H1 (cell line): ENCODE results near the gene DDA1. TPM values are rescaled to one million over a fixed set of nuclear protein-coding genes. Genes with fewer than 3 reads are reported as not detected.

Source experiments
- CTCF ChIA-PET: fragments of 300-600 bp; sonication (Branson Sonifier 250); formaldehyde crosslinking; loops from one replicate; lab custom pipeline; 2021; ENCODE audit not compliant: partially characterized antibody; lab: Charles Lee
- POLR2A ChIA-PET: fragments of 300-600 bp; sonication (Branson Sonifier 250); formaldehyde crosslinking; loops from one replicate; lab custom pipeline; 2021; ENCODE audit warnings: inconsistent platforms; ENCODE audit not compliant: partially characterized antibody; lab: Charles Lee
- DNase-seq, 2 experiments: peaks; one replicate each; pipeline versions ENCODE4 v3.0.0 to v3.0.0-alpha.2; 2010 to 2022; ENCODE audit warnings: low spot score in 2 of 2, low read depth in 1 of 2, mixed read lengths in 1 of 2
- FAIRE-seq: peaks from 2 replicates; lab custom pipeline; 2011; peaks lifted over from hg19 to GRCh38; lab: Jason Lieb, UNC
- H2AFZ ChIP-seq: 2 replicates; pipeline ENCODE4 v1.8.1; 2012; ENCODE audit warnings: low read length, inconsistent platforms
- H2AK5ac ChIP-seq: 2 replicates; pipeline ENCODE4 v1.6.1; 2013; ENCODE audit warnings: low read depth, low read length
- H2BK120ac ChIP-seq: replicated peaks from 2 replicates; pipeline ENCODE3; 2013; ENCODE audit warnings: low read depth, low read length, inconsistent platforms
- H2BK12ac ChIP-seq: 2 replicates; pipeline ENCODE4 v1.6.1; 2013; ENCODE audit warnings: low read depth, low read length
- H2BK15ac ChIP-seq: 2 replicates; pipeline ENCODE4 v1.6.1; 2013; ENCODE audit warnings: low read length
- H2BK20ac ChIP-seq: 2 replicates; pipeline ENCODE4 v1.6.1; 2013; ENCODE audit warnings: low read length
- H2BK5ac ChIP-seq: 2 replicates; pipeline ENCODE4 v1.6.1; 2013; ENCODE audit warnings: low read depth, low read length
- H3K14ac ChIP-seq: 2 replicates; pipeline ENCODE4 v1.6.1; 2013; ENCODE audit warnings: inconsistent platforms; ENCODE audit not compliant: insufficient read length
- H3K18ac ChIP-seq: 2 replicates; pipeline ENCODE4 v1.6.1; 2013; ENCODE audit warnings: low read length; ENCODE audit errors: extremely low read depth
- H3K23ac ChIP-seq: 2 replicates; pipeline ENCODE4 v1.6.1; 2013; ENCODE audit warnings: inconsistent platforms; ENCODE audit not compliant: insufficient read length
- H3K23me2 ChIP-seq: 2 replicates; pipeline ENCODE4 v1.6.1; 2013; ENCODE audit warnings: low read depth, low read length
- H3K27ac ChIP-seq: 2 replicates; pipeline ENCODE4 v1.6.1; 2011; ENCODE audit warnings: low read depth, low read length, inconsistent platforms
- H3K27me3 ChIP-seq, 4 experiments: replicated peaks in 1 of 4; 1 replicate in 1 of 4; 2 replicates in 3 of 4; pipeline versions ENCODE4 v1.6.1 to v1.8.1; 2011 to 2013; ENCODE audit warnings: low read length in 3 of 4, mild to moderate bottlenecking in 3 of 4, inconsistent platforms in 2 of 4, mixed read lengths in 2 of 4, moderate library complexity in 1 of 4; ENCODE audit not compliant: control insufficient read depth in 3 of 4, insufficient read depth in 3 of 4; ENCODE audit errors: extremely low read depth in 1 of 4
- H3K36me3 ChIP-seq, 4 experiments: 2 replicates each; pipeline versions ENCODE4 v1.6.1 to v1.8.1; 2011 to 2013; ENCODE audit warnings: mild to moderate bottlenecking in 4 of 4, low read length in 3 of 4, moderate library complexity in 2 of 4, control low read depth in 1 of 4, inconsistent platforms in 1 of 4; ENCODE audit not compliant: insufficient read depth in 4 of 4, control insufficient read depth in 2 of 4
- H3K4ac ChIP-seq: replicated peaks from 2 replicates; pipeline ENCODE3; 2013; ENCODE audit warnings: low read length, low read depth, mixed read lengths, inconsistent platforms; ENCODE audit not compliant: insufficient read length
- H3K4me1 ChIP-seq, 4 experiments: replicated peaks in 1 of 4; 1 replicate in 1 of 4; 2 replicates in 3 of 4; pipeline versions ENCODE4 v1.6.1 to v1.8.1; 2011 to 2013; ENCODE audit warnings: low read length in 3 of 4, inconsistent platforms in 2 of 4, mixed read lengths in 1 of 4; ENCODE audit not compliant: insufficient read depth in 4 of 4, control insufficient read depth in 3 of 4
- H3K4me2 ChIP-seq, 2 experiments: 2 replicates each; pipeline versions ENCODE4 v1.6.1 to v1.8.1; 2011 to 2013; ENCODE audit warnings: low read depth in 2 of 2, low read length in 2 of 2, control low read depth in 1 of 2, inconsistent platforms in 1 of 2, mild to moderate bottlenecking in 1 of 2; ENCODE audit not compliant: insufficient read depth in 1 of 2
- H3K4me3 ChIP-seq, 4 experiments: fragments of 200-600, 300-600 bp in 1 of 4; sonication (generic), shearing (Covaris generic), sonication (Bioruptor Twin) in 1 of 4; 2 replicates each; pipeline versions ENCODE4 v1.5.1 to v1.8.1; 2011 to 2016; ENCODE audit warnings: low read length in 4 of 4, low read depth in 3 of 4, control low read depth in 2 of 4, inconsistent platforms in 2 of 4, mild to moderate bottlenecking in 2 of 4, mixed read lengths in 1 of 4, moderate library complexity in 1 of 4; ENCODE audit not compliant: insufficient read depth in 2 of 4; ENCODE audit errors: extremely low read depth in 1 of 4
- H3K56ac ChIP-seq: replicated peaks from 2 replicates; pipeline ENCODE3; 2013; ENCODE audit warnings: low read depth, mild to moderate bottlenecking, mixed read lengths, low read length, inconsistent platforms; ENCODE audit not compliant: insufficient read length
- H3K79me1 ChIP-seq: 2 replicates; pipeline ENCODE4 v1.6.1; 2013; ENCODE audit warnings: low read depth, low read length, control low read depth
- H3K79me2 ChIP-seq, 2 experiments: 2 replicates each; pipeline versions ENCODE4 v1.6.1 to v1.8.1; 2012 to 2013; ENCODE audit warnings: low read length in 2 of 2, mild to moderate bottlenecking in 2 of 2, inconsistent platforms in 1 of 2; ENCODE audit not compliant: insufficient read depth in 2 of 2, control insufficient read depth in 1 of 2
- H3K9ac ChIP-seq, 4 experiments: replicated peaks in 1 of 4; 1 replicate in 1 of 4; 2 replicates in 3 of 4; pipeline versions ENCODE4 v1.6.1 to v1.8.1; 2011 to 2013; ENCODE audit warnings: low read depth in 3 of 4, low read length in 3 of 4, control low read depth in 2 of 4, mild to moderate bottlenecking in 2 of 4, moderate library complexity in 2 of 4, inconsistent platforms in 1 of 4; ENCODE audit errors: extremely low read depth in 1 of 4
- H3K9me3 ChIP-seq, 2 experiments: 2 replicates each; pipeline versions ENCODE4 v1.6.1 to v1.8.1; 2012 to 2013; ENCODE audit warnings: mild to moderate bottlenecking in 2 of 2, moderate library complexity in 2 of 2, control low read depth in 1 of 2, inconsistent platforms in 1 of 2, low read depth in 1 of 2, low read length in 1 of 2, mixed read lengths in 1 of 2; ENCODE audit not compliant: insufficient read depth in 2 of 2
- H4K20me1 ChIP-seq, 2 experiments: replicated peaks in 1 of 2; 2 replicates each; pipeline versions ENCODE3 to v1.8.1; 2011 to 2013; ENCODE audit warnings: inconsistent platforms in 2 of 2, low read length in 2 of 2, mild to moderate bottlenecking in 1 of 2; ENCODE audit not compliant: insufficient read depth in 2 of 2, control insufficient read depth in 1 of 2
- H4K5ac ChIP-seq: 2 replicates; pipeline ENCODE4 v1.6.1; 2013; ENCODE audit warnings: low read length, low read depth, mixed read lengths, inconsistent platforms; ENCODE audit not compliant: insufficient read length
- H4K8ac ChIP-seq: 2 replicates; pipeline ENCODE4 v1.8.0; 2013; ENCODE audit warnings: mild to moderate bottlenecking, moderate library complexity, low read length, inconsistent platforms; ENCODE audit not compliant: insufficient read depth; ENCODE audit errors: extremely low read depth
- H4K91ac ChIP-seq: replicated peaks from 2 replicates; pipeline ENCODE3; 2013; ENCODE audit warnings: low read length, mixed read lengths, inconsistent platforms; ENCODE audit not compliant: insufficient read length
- ATF2 ChIP-seq: IDR thresholded peaks from 2 replicates; pipeline ENCODE4 v1.6.1; 2012; ENCODE audit warnings: low read length, inconsistent platforms
- HDAC6 ChIP-seq: IDR thresholded peaks from one replicate; pipeline ENCODE4 v1.7.1; 2012; ENCODE audit warnings: low read depth, mild to moderate bottlenecking, inconsistent platforms, low read length, moderate library complexity
- KDM1A ChIP-seq: fragments of 200-600, 300-600 bp; sonication (generic); IDR thresholded peaks from 2 replicates; pipeline ENCODE4 v1.7.1; 2016; ENCODE audit warnings: mild to moderate bottlenecking, low read length, borderline replicate concordance
- SAP30 ChIP-seq: fragments of 300-600 bp; sonication (generic); IDR thresholded peaks from 2 replicates; pipeline ENCODE4 v1.7.1; 2012; ENCODE audit warnings: low read length, moderate library complexity, mild to moderate bottlenecking, inconsistent platforms; ENCODE audit not compliant: insufficient read depth, insufficient replicate concordance
- SP2 ChIP-seq: IDR thresholded peaks from 2 replicates; pipeline ENCODE4 v1.6.1; 2012; ENCODE audit warnings: mild to moderate bottlenecking, low read length, inconsistent platforms
- TEAD4 ChIP-seq: IDR thresholded peaks from 2 replicates; pipeline ENCODE4 v1.6.1; 2012; ENCODE audit warnings: low read depth, low read length, inconsistent platforms, mixed read lengths
- WGBS, 2 experiments: shearing (Covaris generic) in 1 of 2; methylation state at CpG; one replicate each; pipeline versions ENCODE4 v1.1.6 to v1.1.7; 2013 to 2015; ENCODE audit warnings: low lambda C conversion rate in 2 of 2, mixed read lengths in 2 of 2, inconsistent platforms in 1 of 2, low coverage in 1 of 2, missing lambda C conversion rate in 1 of 2; ENCODE audit not compliant: insufficient replicate concordance in 2 of 2, insufficient coverage in 1 of 2, insufficient read length in 1 of 2; ENCODE audit errors: extremely low coverage in 1 of 2, missing lambda C conversion rate in 1 of 2; 5-methylcytosine and 5-hydroxymethylcytosine counted together
- polyA plus RNA-seq, 7 experiments: library from polyadenylated mRNA; depleted of rRNA in 3 of 7; stranded (reverse) in 5 of 7; unstranded in 2 of 7; fragments of >200 nt in 5 of 7; fragments of 200-250 nt in 2 of 7; gene quantifications; 1 replicate in 5 of 7; 2 replicates in 1 of 7; 4 replicates in 1 of 7; pipeline versions ENCODE4 v1.2.1 to v1.2.3, GENCODE V29; 2011 to 2013; ENCODE audit warnings: missing spikeins in 2 of 7, mixed read lengths in 2 of 7
- total RNA-seq: library from RNA; stranded (reverse); fragmentation: NEBNext Ultra II Directional; extraction: Animal tissue kit (Norgen Biotek cat#: 25700); gene quantifications from 2 replicates; pipeline ENCODE4 v1.2.1, GENCODE V29; 2021

Gene DDA1
- total and polyA plus RNA-seq, 2 of the 8 experiments (the other 6 are each of a cell fraction or from before 2014, with no cell fraction given) = 29.2 to 34.5 TPM

- DNase-seq (no peak), FAIRE-seq (no peak)
- Histone ChIP-seq H3K9me3 (peaks cover 0 to 3% of the 10 kb centered on the region in 2 experiments; a peak in 1 of 4 replicates), H4K20me1 (peaks cover 1 to 8% of the 10 kb centered on the region in 2 experiments), H3K23me2 (peaks cover 3% of the 10 kb centered on the region; the same call in 1 of the 2 replicates), H3K4me3 (no peak overlapping the region), H3K4me1 (peaks cover 12 to 21% (median 14%) of the 10 kb centered on the region in 4 experiments), H2AK5ac (no peak overlapping the region), H2BK15ac (no peak overlapping the region), H3K4me2 (no peak overlapping the region; a peak in 1 of 4 replicates), H3K27me3 (no peaks in the 10 kb centered on the region), H2BK120ac (no peak overlapping the region), H3K79me1 (peaks cover 4% of the 10 kb centered on the region), H2BK20ac (no peak overlapping the region), H3K27ac (no peak overlapping the region), H4K91ac (no peak overlapping the region), H2AFZ (no peak overlapping the region), H4K5ac (no peak overlapping the region), H3K18ac (no peak overlapping the region), H3K14ac (no peak overlapping the region), H3K4ac (no peak overlapping the region), H2BK12ac (peak overlapping the region; percentile 63; the same call in 1 of the 2 replicates), H4K8ac (no peak overlapping the region), H3K36me3 (peaks cover 0 to 19% (median 7%) of the 10 kb centered on the region in 4 experiments; a peak in 5 of 8 replicates), H3K23ac (no peak overlapping the region), H2BK5ac (no peak overlapping the region), H3K79me2 (no peaks in the 10 kb centered on the region; a peak in 1 of 4 replicates), H3K56ac (no peak overlapping the region), H3K9ac (no peak overlapping the region)
- CTCF ChIA-PET = no interaction called here
- POLR2A ChIA-PET = interaction anchor here (0.7 to 1.1 kb wide), 3 partner anchors 9 to 27 kb away, joined by 3 read pairs; partner anchors contain the start of gene ANKLE1
- 96% methylated on average over 51 of the region's 51 CpGs; no CpG with 5 or more reads in 1 of the 2 experiments for WGBS, 2 experiments
- no peak for TF ChIP-seq SP2
- no peak for TF ChIP-seq HDAC6
- TF ChIP-seq SAP30 = no peak
- no peak for TF ChIP-seq TEAD4
- no peak for TF ChIP-seq KDM1A
- TF ChIP-seq ATF2 = no peak
Measured at GRCh38 chr19:17300992-17301619, 8.3 kb upstream of the DDA1 start.
